Measurements from ENCODE around the gene EFNA4. TPM values are rescaled to one million over a fixed set of nuclear protein-coding genes. Genes with fewer than 3 reads are reported as not detected.

Gene EFNA4
- total RNA-seq, 6 donors from 2014 or later, result 2.8 to 8.1 (median 7.0) TPM

GRCh38 chr1:155057104-155057503 is 6.4 kb upstream of the EFNA4 start:
- DNase-seq (no peak), ATAC-seq (ENCODE audit: low FRiP score in 2 of 2) (no peak)
- H3K9me3 ChIP-seq, result no peaks in the 10 kb centered on the region
- WGBS, 2 donors, result 95 to 100% methylated on average over 8 of the region's 8 CpGs
- no peak overlapping the region for H3K27ac ChIP-seq
- TF ChIP-seq POLR2AphosphoS5 (IDR thresholded peaks at IDR 0.05) (no peak), POLR2A (IDR thresholded peaks at IDR 0.05) (no peak), EP300 (IDR thresholded peaks at IDR 0.05) (no peak), CTCF (IDR thresholded peaks at IDR 0.05) (no peak)
- H3K4me3 ChIP-seq, result no peak overlapping the region
- H3K4me1 ChIP-seq, result peaks cover 20 to 32% (median 26%) of the 10 kb centered on the region in 4 donors
- peaks cover 13 to 81% (median 61%) of the 10 kb centered on the region in 4 donors for H3K36me3 ChIP-seq
- H3K27me3 ChIP-seq, result no peaks in the 10 kb centered on the region

DNA sequence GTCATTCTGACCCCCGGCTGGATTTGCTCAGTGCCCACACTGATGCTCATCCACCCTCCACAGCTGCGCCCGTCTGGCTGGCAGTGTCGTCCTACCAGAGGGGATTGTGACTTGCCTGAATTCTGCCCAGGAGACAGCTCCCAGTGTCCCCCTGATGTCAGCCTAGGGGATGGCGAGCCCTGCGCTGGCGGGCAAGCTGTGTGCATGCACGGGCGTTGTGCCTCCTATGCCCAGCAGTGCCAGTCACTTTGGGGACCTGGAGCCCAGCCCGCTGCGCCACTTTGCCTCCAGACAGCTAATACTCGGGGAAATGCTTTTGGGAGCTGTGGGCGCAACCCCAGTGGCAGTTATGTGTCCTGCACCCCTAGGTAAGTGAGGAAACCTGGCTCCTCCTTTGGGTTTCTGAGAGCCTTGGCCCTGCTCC is 5.7 kb upstream of the EFNA4 start:
- TF ChIP-seq CTCF (IDR thresholded peaks at IDR 0.05), result peak in 1 of 6 experiments; percentile 13
- TF ChIP-seq POLR2AphosphoS5 (IDR thresholded peaks at IDR 0.05), result no peak
- Histone ChIP-seq H3K27ac (no peak overlapping the region), H3K36me3 (peaks cover 13 to 85% (median 63%) of the 10 kb centered on the region in 4 donors), H3K9me3 (no peaks in the 10 kb centered on the region), H3K4me1 (peaks cover 20 to 32% (median 26%) of the 10 kb centered on the region in 4 donors), H3K27me3 (no peaks in the 10 kb centered on the region), H3K4me3 (no peak overlapping the region)
- no peak for ATAC-seq (ENCODE audit: low FRiP score in 2 of 2)
- DNase-seq, result no peak
- 94 to 100% methylated on average over 6 to 13 of the region's 13 CpGs for WGBS, 2 donors

GRCh38 chr1:155060736-155061135 is 2.8 kb upstream of the EFNA4 start:
- 72 to 100% methylated on average over 1 to 6 of the region's 8 CpGs for WGBS, 2 donors
- H3K27me3 ChIP-seq, result no peaks in the 10 kb centered on the region
- H3K4me3 ChIP-seq, result no peak overlapping the region
- peaks cover 13 to 65% (median 50%) of the 10 kb centered on the region in 4 donors for H3K36me3 ChIP-seq
- TF ChIP-seq POLR2AphosphoS5 (IDR thresholded peaks at IDR 0.05) (no peak), EP300 (IDR thresholded peaks at IDR 0.05) (no peak), POLR2A (IDR thresholded peaks at IDR 0.05) (no peak), CTCF (IDR thresholded peaks at IDR 0.05) (no peak)
- no peaks in the 10 kb centered on the region for H3K9me3 ChIP-seq
- DNase-seq (no peak), ATAC-seq (ENCODE audit: low FRiP score in 2 of 2) (no peak)
- no peak overlapping the region for H3K27ac ChIP-seq
- H3K4me1 ChIP-seq, result peaks cover 24 to 36% (median 32%) of the 10 kb centered on the region in 4 donors

- Histone ChIP-seq H3K27me3 (no peaks in the 10 kb centered on the region), H3K4me3 (no peak overlapping the region), H3K27ac (no peak overlapping the region), H3K9me3 (no peaks in the 10 kb centered on the region), H3K4me1 (peaks cover 24 to 36% (median 32%) of the 10 kb centered on the region in 4 donors), H3K36me3 (peaks cover 13 to 57% (median 43%) of the 10 kb centered on the region in 4 donors)
- 44 to 49% methylated on average over 20 to 21 of the region's 21 CpGs for WGBS, 2 donors
- peak; percentile 82 for DNase-seq
- no peak for TF ChIP-seq POLR2A (IDR thresholded peaks at IDR 0.05)
- peak in 1 of 2 donors; percentile 15 for TF ChIP-seq POLR2AphosphoS5 (IDR thresholded peaks at IDR 0.05)
- peak; percentile 97 to 99 (median 98) for TF ChIP-seq CTCF (IDR thresholded peaks at IDR 0.05)
- TF ChIP-seq EP300 (IDR thresholded peaks at IDR 0.05), result no peak
- peak; percentile 76 for ATAC-seq (ENCODE audit: low FRiP score in 2 of 2)
These were observed 2.0 kb upstream of the EFNA4 start for GRCh38 chr1:155061381-155062150.
